ENCODE results near the gene MSRB1.

The MSRB1 gene, protein sequence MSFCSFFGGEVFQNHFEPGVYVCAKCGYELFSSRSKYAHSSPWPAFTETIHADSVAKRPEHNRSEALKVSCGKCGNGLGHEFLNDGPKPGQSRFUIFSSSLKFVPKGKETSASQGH

DNA sequence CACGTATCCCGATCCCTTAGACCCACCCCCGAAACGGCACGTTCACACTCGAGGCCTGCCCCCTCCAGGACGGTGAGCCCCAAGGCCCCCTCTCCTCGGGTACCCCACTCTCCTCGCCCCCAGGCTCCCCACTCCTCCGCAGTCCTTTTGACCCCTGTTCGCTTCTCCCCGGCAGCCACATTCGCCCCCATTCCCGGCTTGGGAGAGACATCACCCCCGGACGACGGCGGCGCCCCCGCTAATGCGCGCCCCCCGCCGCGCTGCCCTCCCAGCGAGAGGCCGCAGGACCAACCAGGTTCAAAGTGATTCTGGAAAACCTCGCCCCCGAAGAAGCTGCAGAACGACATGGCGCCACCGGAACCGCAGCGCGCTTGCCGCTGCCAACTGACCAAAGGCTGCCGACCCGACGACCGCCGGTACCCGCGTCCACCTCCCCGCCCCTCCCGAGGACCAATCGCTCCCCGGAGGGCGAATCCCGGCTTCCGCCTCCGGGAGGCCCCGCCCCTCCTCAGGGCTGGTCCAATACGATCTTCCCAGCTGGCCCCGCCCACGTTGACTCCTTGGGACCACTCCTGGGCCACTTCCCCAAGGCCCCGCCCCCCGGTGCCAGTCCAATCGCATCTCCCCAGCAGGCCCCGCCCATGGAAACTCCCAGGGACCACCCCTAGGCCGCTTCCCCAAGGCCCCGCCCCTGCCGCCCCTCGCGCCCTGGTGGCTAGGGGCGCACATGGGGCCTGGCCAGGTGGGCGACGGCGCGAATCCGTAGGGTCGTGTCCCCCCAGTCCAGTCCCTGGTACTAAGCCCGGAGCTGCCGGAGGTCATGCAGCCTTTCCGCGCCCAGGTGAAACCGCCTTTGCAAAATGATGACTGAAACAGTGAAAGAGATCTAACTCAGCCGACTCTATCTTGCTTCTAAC is at the start of gene MSRB1:
Gene MSRB1, minus strand, starts transcription at position 390 of the 917 bp plus-strand sequence. Its CDS starts 43 bp downstream, at position 347.
- DNase-seq = peak; percentile 100

DNA sequence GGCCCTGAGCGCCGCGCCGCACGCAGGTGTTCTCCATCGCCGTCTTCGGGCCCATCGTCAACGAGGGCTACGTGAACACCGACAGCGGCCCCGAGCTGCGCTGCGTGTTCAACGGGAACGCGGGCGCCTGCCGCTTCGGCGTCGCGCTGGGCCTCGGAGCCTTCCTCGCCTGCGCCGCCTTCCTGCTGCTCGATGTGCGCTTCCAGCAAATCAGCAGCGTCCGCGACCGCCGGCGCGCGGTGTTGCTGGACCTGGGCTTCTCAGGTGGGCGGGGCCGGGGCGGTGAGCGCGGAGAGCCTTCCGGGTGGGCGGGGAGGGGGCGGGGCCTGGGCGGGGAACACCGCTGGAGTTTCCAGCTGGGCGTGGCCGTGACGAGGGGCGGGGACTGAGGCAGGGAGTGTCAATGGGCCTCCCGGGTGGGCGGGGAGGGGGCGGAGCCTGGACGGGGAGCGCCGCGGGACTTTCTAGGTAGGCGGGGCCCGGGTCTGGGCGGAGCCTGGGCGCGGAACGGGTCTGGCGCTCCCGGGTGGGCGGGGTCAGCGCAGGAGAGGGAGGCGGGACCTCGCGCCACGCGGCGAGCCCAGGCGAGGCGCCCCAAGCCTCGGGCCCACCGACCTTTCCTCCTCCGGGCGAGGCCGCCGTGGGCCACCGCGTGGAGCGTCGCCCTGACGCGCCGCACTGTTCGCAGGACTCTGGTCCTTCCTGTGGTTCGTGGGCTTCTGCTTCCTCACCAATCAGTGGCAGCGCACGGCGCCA is 49.1 kb upstream of the MSRB1 start:
- DNase-seq = peak; percentile 87

DNA sequence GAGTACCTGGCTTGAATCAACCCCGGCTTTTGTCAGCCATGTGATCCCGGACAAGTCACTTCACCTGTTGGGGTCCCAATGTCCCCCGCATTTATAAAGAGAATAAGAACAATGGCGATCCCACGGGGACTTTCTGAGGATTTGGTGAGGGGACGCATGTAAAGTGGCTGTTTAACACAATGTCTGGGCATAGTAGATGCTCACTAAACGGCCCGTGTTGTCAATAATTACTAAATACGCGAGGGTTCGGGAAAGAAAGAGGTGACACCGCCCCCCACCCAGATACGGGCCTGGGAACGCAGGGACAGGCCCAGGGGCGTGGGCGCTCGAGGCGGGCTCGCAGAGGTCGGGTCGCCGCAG is 48.6 kb upstream of the MSRB1 start:
- no peak for DNase-seq

DNA sequence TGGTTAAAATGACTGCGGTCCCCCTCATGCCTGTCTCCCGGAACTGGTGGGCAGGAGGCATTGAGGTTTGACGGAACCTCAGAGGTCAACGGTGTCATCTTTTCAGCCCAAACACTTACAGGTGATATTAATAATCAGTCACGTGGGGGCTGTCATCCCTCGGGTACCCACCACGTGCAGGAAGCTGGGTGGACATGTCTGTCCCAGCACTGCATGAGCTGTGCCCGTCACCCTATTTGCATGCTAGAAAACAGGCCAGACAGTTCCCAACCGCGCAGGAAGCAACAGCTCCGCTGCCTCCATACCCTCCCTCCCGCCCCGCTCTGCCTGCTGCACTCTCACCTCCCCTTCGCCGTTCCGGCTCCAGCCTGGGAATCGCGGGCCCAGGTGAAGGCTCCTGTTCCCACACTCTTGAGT is 48.1 kb upstream of the MSRB1 start:
- no peak for DNase-seq

DNA sequence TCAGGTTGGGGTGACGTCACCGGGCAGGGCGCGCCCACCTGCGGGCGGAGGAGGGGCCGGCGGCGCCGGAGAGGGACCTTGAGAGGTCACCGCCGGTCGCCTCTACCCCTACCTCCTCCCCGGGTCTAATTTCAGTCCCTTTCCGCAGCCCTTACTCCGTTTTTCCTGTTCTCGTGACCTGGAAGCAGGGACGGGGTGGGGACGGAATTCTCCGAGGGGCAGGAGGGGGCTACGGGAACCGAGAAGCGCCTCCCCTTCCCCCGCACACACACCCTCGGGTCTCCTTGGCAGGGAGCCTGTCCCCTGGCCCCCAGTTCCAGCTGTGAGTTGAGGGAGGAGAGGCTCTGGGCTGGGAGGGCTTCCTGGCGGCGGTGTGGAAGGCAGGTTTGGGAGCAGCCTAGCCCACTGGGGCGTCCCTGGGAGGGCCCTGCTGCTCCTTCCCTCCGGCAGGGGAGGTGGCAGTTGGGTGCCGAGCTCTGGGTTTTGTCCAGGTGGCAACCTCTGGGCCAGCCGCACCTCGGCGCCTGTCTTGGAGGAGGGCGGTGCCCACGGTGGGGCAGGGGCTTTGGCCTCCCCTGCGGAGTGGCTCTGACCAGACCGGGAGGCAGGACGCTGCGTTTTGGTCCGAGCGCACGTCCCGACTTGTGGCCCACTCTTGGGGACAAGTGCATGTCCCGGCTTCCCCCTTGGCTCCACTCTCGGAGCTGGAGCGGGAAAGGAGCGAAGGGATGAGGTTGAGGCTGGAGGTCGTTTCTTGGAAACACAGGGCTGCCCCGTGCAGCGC is 47.5 kb upstream of the MSRB1 start:
- peak; percentile 33 for DNase-seq

DNA sequence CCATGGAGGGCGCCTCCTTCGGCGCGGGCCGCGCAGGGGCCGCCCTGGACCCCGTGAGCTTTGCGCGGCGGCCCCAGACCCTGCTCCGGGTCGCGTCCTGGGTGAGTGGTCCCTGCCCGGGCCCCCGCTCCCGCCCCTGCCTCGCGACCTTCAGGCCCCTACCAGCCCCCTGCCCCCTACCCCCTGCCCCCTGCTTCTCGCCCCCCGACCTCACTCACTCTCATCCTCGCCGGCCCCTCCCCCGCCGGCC is 47.0 kb upstream of the MSRB1 start:
- no peak for DNase-seq

DNA sequence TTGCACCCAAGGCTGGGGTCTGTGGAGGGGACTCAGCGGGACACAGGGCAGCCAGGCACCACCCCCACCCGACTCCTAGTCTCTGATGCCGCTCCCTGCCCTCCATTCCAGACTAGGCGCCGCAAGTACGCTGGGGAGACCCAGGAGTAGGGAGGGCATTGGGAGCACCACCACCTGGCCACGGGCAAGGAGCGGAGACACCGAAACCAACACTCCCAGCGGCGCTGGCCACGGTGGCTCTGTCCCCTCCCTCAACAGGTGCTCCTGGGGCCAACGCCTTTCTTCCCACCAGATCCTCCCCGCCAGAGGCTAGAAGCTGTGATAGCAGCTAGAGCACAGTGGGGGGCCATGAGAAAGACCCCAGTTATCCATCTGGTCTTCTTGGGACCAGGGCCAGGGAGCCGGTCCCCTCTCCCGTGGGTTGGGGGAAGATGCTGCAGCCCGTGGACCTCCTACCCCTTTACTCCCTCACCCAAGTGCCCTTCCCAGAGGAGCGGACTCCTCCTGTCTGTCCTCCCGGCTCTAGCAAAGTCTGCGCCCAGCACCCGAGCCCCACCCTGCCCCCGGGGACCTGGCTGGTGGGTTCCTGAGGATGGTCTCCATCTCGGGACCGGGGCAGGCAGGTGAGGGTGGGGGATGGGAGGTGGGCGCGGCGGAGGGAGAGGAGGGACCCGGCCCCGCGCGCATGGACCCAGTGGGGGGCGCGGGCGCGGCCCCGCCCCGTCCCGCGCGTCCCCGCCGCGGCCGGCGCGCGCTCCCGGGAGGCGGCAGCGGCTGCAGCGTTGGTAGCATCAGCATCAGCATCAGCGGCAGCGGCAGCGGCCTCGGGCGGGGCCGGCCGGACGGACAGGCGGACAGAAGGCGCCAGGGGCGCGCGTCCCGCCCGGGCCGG is 46.5 kb upstream of the MSRB1 start, which contains the start of gene SYNGR3:
Gene SYNGR3, plus strand, starts transcription at position 762 of the 892 bp plus-strand sequence. CDS start 133 bp downstream, outside the sequence.
- DNase-seq = peak; percentile 48

DNA sequence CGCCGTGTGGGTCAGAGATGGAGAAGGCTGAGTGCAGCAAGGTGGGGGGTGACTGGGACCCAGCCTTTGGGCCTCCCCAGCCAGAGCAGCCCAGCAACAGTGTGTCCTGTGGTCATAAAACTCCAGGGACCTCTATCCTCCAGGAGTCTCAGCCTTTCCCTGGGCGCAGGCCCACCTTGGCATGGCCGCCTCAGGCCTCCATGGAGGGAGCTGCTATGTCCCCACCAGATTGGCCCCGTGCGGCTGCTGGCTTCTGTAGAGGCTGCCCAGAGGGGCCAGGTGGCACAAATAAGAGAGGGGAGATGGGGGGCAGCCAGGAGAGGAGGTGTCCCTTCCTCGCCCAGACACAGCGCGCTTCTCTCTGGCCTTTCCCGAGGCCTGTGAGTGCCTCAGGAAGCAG is 44.2 kb upstream of the MSRB1 start:
- DNase-seq = no peak

DNA sequence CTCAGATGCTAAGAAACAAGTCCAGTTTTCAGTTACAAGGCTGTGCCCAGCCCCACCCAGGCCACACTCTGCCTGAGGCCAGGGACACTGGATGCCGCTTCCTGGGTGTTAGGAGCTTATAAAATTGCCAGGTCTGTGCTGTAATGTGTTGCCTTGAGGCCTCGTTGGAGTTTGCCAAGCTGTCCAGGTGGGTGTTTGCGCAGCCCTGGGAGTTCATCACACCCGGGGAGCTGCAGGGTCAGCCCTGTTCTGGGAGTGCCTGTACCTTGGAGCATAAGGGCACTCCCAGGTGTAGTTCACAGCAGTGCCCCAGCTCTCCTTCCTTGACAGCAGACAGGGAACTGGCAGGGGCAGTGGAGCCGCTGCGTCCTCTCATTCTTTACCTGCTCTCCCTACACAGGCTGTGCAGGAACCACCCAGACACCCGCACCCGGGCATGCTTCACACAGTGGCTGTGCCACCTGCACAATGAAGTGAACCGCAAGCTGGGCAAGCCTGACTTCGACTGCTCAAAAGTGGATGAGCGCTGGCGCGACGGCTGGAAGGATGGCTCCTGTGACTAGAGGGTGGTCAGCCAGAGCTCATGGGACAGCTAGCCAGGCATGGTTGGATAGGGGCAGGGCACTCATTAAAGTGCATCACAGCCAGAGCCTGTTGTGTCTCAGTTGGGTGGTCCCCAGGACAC is 42.6 kb upstream of the MSRB1 start:
- no peak for DNase-seq

DNA sequence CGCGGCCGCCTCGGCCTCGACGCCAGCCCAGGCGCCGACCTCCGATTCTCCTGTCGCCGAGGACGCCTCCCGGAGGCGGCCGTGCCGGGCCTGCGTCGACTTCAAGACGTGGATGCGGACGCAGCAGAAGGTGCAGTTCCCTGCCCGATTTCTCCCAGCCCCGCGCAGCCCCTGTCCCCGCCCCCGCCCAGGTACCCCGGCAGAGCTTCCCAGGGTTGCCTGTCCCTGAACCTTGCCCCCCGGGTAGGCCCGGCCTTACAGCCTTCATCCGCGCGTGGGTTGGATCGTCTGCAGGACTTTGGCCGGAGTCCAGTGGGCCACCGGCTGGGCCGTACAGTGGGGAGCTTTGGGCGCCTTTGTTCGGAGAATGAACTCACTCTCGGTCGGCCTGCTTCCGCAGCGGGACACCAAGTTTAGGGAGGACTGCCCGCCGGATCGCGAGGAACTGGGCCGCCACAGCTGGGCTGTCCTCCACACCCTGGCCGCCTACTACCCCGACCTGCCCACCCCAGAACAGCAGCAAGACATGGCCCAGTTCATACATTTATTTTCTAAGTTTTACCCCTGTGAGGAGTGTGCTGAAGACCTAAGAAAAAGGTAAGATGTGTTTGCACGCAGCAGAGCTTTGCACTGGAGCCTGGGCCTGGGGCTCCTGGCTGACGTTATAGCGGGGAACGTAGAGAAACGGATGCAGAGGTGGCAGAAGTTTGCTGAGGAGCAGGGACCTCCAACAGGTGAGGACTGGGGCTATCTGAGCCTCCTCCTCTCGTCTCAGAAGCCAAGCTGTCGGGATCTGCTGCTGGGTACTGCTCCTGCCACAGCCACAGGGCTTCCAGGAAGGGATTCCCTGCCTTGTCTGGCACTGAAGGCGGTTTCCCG is 41.6 kb upstream of the MSRB1 start:
- no peak for DNase-seq

DNA sequence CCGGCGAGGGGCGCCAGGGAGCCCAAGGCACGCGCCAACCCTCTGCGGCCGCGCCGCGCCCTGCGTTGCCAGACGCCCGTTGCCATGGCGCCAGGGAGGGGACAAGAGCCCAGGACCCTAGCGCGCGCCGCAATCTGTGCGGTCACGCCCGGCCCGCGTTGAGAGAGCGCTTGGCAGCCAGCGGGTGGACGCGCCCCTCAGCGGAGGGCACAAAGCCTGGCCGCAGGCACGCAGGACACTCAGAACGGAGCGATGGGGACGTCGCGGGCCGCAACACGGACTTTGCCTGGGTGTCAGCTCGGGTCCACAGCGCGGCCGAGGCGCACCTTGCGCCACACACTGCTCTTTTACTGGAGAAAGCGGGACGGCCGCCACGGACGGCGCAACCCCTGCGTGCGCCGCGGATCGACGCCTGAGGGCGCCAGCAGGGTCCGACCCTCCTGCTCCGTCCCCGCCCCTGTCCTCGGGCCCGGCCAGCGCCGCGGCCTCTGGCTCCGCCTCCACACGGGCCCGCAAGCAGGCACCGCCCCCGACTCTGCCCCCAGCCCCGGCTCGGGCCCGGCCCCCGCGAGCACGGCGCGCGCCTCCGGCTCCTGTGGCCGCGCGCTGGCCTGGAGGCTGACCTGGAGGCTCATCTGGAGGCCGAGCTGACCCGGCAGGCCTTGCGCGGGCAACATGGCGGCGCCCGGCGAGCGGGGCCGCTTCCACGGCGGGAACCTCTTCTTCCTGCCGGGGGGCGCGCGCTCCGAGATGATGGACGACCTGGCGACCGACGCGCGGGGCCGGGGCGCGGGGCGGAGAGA is 40.7 kb upstream of the MSRB1 start, which contains the start of gene GFER:
Gene GFER, plus strand, starts transcription at position 650 of the 803 bp plus-strand sequence. Its CDS starts 26 bp downstream, at position 676.
- peak; percentile 95 for DNase-seq

DNA sequence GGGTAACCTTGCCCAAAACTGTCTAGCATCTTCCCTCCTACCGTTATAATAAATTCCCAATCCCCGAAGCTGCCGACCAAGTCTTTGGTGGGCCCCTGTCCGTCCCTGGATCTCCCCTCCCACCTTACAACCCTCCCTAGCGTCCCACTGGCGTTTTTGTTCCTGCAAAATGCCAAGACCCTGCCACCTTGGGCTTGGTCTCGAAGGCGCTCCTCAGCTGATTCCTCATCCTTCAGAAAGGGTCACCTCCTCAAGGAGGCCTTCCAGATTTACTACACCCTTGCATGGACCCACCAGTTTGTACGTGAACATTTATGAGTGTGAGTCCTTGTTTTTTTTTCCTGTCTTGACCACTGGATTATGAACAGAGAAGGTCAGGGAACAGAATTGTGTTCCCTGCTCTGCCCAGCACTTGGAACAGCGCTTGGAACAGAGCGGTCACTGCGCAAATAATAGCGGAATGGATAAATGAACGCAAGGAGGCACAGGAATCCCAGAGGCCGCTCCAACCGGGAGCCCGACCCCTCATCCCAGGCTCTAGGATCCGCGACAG is 40.1 kb upstream of the MSRB1 start:
- DNase-seq = no peak

DNA sequence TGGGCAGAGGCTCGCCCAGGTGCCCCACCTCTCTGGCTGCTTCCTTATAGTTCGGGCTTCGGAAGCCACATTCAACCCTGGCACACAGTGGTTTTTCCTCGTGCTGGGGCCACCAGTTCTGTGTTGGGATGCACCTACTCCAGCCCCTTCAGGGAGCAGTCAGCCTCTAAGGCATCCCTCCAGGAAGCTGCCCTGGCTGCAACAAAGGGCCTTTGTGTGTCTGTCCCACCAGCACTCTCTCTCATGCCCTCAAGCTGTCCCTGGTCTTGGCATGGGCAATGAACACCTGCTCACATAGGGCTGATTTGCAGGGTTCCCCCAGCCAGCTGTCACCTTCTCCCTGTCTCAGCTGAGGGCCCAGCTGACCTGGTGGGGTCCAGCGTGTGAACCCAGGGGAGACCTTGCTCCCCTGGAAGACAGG is 39.0 kb upstream of the MSRB1 start:
- DNase-seq = peak; percentile 31

DNA sequence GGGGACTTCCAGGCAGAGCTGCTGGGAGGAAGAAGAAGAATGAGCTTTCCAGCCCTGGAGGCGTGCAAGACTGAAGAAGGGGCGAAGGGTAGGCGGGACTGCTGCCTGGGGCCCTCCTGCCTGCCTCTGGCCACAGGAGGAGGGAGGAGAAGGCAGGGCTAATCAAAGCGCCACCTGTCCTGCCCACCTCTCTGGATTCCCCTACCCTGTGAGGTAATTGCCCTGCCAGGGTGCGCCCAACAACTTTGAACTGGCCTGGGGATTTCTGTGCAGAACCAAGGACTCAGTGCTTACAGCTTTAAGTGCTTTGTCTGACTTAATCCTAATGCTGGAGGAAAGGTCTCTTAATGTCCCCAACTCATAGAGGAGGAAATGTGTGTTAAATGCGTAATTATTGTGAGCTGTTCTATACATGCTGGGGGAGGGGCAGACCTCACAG is 38.4 kb upstream of the MSRB1 start, which contains the start of gene NOXO1:
Gene NOXO1, minus strand, starts transcription at position 72 of the 439 bp plus-strand sequence. CDS start 290 bp downstream, outside the sequence.
- DNase-seq = peak; percentile 41

DNA sequence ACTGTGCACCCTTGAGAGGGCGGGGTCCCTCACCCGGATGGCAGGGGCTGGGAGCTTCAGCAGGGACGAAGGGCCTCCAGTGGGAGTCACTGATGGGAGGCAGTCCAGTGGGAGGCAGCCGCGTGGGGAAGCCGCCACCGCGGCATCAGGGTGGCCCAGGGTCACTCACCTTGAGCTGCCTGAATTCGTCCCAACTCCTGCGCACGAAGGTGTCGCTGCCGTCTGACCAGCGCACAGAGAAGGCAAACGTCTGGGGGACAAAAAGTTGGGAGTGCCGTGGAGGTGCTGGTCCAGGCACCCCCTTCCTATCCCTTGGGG is 37.7 kb upstream of the MSRB1 start:
- no peak for DNase-seq

DNA sequence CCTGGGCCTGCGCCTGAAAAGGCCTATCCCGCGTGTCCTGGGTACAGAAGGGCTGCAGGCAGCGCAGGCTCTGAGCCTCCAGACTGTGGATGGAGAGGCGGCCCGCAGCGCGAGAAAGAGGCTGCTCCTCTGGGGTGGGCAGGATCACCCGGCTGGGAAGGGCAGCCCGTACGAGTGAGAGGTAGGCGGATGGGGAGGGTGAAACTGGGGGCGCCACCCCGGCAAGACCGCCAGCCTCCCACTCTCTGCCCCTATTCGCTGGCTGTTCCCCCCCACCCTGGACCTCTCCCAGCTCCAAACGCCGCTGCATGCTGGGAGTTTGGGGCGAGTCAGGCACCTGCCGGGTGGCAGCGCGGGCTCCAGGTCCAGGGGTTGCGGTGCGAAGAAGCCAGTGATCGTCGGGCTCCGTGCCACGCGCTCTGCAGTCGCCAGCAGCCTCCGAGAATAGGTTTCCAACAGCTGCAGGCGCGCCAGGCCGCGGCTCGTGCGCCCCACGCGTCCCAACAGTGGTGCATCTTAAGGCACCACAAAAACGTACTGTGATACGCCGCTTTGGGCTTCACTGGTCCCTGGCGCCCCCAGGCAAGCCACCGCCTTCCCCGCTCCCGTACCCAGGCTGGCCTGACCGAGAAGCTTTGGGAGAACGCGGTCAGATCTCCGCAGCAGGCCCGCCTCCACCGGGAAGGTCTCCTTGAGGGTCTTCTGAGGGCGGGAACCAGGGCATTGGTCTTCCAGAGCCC is 37.2 kb upstream of the MSRB1 start:
- peak; percentile 26 for DNase-seq

DNA sequence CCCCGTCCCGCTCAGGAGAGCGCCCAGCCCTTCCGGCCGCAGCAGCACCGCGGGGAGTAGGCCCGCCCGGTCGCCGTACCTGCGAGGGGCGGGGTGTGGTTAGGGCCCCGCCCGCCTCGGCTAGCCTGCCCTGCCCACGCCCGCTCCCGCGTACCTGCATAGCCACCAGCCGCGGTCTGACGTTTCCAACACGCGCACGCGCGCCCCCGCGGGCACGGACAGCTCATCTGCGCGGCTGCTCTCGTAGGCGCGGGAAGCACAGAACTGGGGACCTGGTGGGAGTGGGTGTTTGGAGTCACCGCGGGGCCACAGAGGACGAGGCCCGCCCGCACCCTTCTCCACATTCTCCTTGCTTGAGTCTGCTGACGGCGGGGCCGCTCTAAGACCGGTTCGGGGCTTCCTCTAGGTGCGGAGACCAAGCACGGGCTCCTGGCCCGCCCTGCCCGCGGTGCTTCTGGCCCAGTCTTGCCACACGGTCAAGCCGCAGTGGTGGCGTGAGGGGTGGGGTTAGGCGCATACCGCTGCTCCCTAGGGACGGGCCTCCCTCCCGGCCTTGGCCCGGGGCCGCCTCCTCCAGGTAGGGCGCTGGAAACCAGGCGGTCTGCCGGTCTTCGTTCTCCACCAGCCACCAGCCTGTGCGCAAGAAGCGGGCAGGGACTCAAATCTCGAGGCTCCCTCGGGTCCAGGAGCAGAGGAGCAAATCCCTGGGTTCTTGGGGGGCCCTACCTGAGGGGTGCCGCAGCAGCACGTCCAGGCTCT is 36.5 kb upstream of the MSRB1 start:
- no peak for DNase-seq

Measured in NCI-H82 (cell line).